ENCODE data around the gene SPP2. TPM values are rescaled to one million over a fixed set of nuclear protein-coding genes. Genes with fewer than 3 reads are reported as not detected.

The SPP2 gene
- total RNA-seq, 1 experiment from 2014 or later, result not detected

DNA sequence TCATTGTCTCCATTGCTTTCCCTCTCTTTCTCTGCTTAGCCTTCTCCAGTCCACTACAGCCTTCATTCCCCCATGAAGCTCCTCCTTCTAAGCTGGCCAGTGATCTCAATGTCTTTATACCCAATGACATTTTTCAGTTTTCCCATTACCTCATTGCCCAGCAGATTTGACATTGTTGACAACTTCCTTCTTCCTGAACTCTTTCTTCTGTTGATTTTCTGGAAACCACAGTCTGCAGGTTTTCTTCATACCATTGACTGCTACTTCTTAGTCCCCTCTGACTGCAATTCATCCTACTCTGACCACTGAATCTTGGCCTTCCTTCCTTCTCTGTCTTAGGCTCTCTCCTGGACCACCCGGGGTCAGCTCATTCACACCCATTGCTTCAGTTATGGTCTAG is 22.9 kb upstream of the SPP2 start:
- H3K27ac ChIP-seq (ENCODE audit: low read length), result no peak overlapping the region
- in situ Hi-C loops (cut with HindIII; ENCODE audit: low pct_unique_long_range_greater_than_20kb, low sequenced_read_pairs), result no loop called here
- ChIA-PET CTCF (no interaction called here), POLR2A (no interaction called here)
- DNase-seq (ENCODE audit: low read depth, low spot score) (no peak), ATAC-seq (no peak)
- TF ChIP-seq POLR2AphosphoS5 (IDR thresholded peaks at IDR 0.05; ENCODE audit: low read depth, low read length), result no peak
- TF ChIP-seq, protein P1, sequence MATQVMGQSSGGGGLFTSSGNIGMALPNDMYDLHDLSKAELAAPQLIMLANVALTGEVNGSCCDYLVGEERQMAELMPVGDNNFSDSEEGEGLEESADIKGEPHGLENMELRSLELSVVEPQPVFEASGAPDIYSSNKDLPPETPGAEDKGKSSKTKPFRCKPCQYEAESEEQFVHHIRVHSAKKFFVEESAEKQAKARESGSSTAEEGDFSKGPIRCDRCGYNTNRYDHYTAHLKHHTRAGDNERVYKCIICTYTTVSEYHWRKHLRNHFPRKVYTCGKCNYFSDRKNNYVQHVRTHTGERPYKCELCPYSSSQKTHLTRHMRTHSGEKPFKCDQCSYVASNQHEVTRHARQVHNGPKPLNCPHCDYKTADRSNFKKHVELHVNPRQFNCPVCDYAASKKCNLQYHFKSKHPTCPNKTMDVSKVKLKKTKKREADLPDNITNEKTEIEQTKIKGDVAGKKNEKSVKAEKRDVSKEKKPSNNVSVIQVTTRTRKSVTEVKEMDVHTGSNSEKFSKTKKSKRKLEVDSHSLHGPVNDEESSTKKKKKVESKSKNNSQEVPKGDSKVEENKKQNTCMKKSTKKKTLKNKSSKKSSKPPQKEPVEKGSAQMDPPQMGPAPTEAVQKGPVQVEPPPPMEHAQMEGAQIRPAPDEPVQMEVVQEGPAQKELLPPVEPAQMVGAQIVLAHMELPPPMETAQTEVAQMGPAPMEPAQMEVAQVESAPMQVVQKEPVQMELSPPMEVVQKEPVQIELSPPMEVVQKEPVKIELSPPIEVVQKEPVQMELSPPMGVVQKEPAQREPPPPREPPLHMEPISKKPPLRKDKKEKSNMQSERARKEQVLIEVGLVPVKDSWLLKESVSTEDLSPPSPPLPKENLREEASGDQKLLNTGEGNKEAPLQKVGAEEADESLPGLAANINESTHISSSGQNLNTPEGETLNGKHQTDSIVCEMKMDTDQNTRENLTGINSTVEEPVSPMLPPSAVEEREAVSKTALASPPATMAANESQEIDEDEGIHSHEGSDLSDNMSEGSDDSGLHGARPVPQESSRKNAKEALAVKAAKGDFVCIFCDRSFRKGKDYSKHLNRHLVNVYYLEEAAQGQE (IDR thresholded peaks at IDR 0.05; ENCODE audit: insufficient read depth in 1 of 2, low read depth in 2 of 2, low read length in 1 of 2), result no peak
- TF ChIP-seq SIN3A (IDR thresholded peaks at IDR 0.05; ENCODE audit: borderline replicate concordance, insufficient read depth, low read depth, low read length), result no peak
- TF ChIP-seq, protein P2, sequence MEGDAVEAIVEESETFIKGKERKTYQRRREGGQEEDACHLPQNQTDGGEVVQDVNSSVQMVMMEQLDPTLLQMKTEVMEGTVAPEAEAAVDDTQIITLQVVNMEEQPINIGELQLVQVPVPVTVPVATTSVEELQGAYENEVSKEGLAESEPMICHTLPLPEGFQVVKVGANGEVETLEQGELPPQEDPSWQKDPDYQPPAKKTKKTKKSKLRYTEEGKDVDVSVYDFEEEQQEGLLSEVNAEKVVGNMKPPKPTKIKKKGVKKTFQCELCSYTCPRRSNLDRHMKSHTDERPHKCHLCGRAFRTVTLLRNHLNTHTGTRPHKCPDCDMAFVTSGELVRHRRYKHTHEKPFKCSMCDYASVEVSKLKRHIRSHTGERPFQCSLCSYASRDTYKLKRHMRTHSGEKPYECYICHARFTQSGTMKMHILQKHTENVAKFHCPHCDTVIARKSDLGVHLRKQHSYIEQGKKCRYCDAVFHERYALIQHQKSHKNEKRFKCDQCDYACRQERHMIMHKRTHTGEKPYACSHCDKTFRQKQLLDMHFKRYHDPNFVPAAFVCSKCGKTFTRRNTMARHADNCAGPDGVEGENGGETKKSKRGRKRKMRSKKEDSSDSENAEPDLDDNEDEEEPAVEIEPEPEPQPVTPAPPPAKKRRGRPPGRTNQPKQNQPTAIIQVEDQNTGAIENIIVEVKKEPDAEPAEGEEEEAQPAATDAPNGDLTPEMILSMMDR (IDR thresholded peaks at IDR 0.05), result no peak
- no peak for TF ChIP-seq TCF7L2 (IDR thresholded peaks at IDR 0.05; ENCODE audit: low read depth, low read length)
- H3K36me3 ChIP-seq (ENCODE audit: control insufficient read depth, insufficient read depth, low read length), result no peaks in the 10 kb centered on the region
- H3K27me3 ChIP-seq (ENCODE audit: control insufficient read depth, insufficient read depth, low read length), result no peaks in the 10 kb centered on the region
- no peaks in the 10 kb centered on the region; the same call in 1 of the 2 replicates for H3K4me1 ChIP-seq (ENCODE audit: control insufficient read depth, insufficient read depth, low read length)
- no peak overlapping the region for H3K4me3 ChIP-seq (ENCODE audit: low read depth in 2 of 2, low read length in 2 of 2)
- no TSS peak for BruUV-seq (replicated peaks)
- H3K9me3 ChIP-seq (ENCODE audit: control insufficient read depth, insufficient read depth, low read depth, low read length), result peaks cover 4% of the 10 kb centered on the region; the same call in 1 of the 2 replicates
- intact Hi-C loops (cut with micrococcal nuclease; ENCODE audit: unreplicated experiment), result no loop called here

DNA sequence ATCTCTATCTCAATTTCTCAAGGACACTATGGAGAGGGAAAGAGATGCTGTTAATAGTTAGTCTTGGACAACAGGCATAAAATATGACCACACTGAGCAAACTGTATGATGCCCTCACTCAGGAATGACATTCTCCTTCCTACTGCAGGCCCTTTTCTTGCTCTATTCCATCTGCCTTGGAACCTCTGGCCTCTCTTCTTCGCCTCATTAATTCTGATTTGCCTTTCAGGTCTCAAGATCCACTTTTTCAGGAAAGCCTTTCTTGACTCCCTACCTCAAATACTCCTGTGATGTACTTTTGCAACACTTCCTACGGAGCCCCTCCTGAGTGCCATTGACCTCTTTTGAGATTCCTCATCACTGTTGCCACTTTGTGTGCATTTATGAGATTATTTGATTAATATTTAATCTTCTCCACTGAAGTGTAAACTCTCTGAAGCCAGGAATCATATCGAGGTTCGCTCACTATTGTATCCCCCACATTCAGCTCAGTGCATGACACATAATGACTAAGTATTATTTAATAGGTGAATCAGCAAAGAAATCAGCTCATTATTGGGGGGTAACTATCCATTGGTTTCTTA is 21.3 kb upstream of the SPP2 start:
- DNase-seq (ENCODE audit: low read depth, low spot score), result no peak
- intact Hi-C loops (cut with micrococcal nuclease; ENCODE audit: unreplicated experiment), result no loop called here
- in situ Hi-C loops (cut with HindIII; ENCODE audit: low pct_unique_long_range_greater_than_20kb, low sequenced_read_pairs), result no loop called here
- H3K4me1 ChIP-seq (ENCODE audit: control insufficient read depth, insufficient read depth, low read length), result no peaks in the 10 kb centered on the region; the same call in 1 of the 2 replicates
- no TSS peak for BruUV-seq (replicated peaks)
- CTCF ChIA-PET, result no interaction called here
- no peaks in the 10 kb centered on the region for H3K36me3 ChIP-seq (ENCODE audit: control insufficient read depth, insufficient read depth, low read length)
- ATAC-seq, result no peak
- TF ChIP-seq, protein P2 (IDR thresholded peaks at IDR 0.05), result no peak
- no peak for TF ChIP-seq TCF7L2 (IDR thresholded peaks at IDR 0.05; ENCODE audit: low read depth, low read length)
- TF ChIP-seq SIN3A (IDR thresholded peaks at IDR 0.05; ENCODE audit: borderline replicate concordance, insufficient read depth, low read depth, low read length), result no peak
- no peak for TF ChIP-seq POLR2AphosphoS5 (IDR thresholded peaks at IDR 0.05; ENCODE audit: low read depth, low read length)
- TF ChIP-seq, protein P1 (IDR thresholded peaks at IDR 0.05; ENCODE audit: insufficient read depth in 1 of 2, low read depth in 2 of 2, low read length in 1 of 2), result no peak
- no peak overlapping the region for H3K27ac ChIP-seq (ENCODE audit: low read length)
- POLR2A ChIA-PET, result no interaction called here
- no peaks in the 10 kb centered on the region for H3K27me3 ChIP-seq (ENCODE audit: control insufficient read depth, insufficient read depth, low read length)
- no peak overlapping the region for H3K4me3 ChIP-seq (ENCODE audit: low read depth in 2 of 2, low read length in 2 of 2)
- peaks cover 12% of the 10 kb centered on the region; the same call in 1 of the 2 replicates for H3K9me3 ChIP-seq (ENCODE audit: control insufficient read depth, insufficient read depth, low read depth, low read length)
